ENCODE data around the gene DPYD.
"Not testable (repeated sequence)": the region's sequence is repeated elsewhere in the genome, so short reads cannot be mapped to it uniquely, and the experiment has no call there.

The DPYD gene

DNA sequence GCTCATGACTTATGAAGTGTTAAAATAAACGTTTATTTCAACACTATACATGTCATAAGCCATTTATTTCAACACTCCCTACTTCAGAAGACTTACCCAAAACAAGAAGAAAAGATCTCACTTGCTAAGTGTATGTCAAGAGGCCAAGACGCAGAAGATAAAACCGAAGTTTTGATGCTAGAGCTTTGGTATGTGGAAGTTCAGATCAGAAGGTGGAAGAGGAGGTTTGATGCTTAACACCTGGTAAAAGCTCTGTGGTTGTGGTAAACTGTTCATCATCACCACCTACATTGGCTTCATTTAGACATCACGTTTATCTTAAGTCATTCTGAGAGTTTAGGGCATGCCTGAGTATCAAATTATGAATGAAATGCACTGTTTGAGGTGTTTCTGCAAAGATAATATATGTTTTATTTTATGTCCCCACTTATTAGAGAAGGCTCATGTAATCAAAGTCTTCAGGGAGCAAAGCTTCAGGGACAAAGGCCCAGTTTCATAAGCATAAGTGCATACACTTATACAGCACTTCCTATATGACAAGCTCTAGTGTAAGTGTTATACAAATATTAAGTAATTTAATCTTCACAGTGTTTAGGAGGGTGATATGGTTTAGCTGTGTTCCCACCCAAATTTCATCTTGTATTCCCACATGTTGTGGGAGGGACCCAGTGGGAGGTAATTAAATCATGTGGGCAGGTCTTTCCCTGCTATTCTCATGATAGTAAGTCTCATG, 665.9 kb downstream of the DPYD start:
- DNase-seq, result no peak

DNA sequence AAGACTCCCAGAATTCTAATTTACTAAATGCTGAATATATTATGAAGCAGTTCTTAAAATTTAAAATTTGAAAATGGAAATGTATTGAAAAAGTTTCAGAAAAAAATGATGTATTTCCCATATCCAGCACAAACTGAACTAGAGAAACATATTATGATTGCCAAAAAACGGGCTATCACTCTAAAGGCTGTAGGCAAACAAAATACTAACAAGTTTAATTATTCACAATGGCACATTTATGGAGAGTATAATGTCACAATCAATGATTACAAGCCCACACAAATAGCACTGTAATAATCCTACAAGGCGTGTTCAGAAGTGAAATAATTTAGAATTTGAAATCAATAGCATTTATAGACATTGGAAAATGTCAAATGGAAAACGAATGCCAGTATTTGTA, 667.9 kb downstream of the DPYD start:
- no peak for DNase-seq

GRCh38 chr1:97252076-97252475, 668.8 kb downstream of the DPYD start:
- no peak for DNase-seq

DNA sequence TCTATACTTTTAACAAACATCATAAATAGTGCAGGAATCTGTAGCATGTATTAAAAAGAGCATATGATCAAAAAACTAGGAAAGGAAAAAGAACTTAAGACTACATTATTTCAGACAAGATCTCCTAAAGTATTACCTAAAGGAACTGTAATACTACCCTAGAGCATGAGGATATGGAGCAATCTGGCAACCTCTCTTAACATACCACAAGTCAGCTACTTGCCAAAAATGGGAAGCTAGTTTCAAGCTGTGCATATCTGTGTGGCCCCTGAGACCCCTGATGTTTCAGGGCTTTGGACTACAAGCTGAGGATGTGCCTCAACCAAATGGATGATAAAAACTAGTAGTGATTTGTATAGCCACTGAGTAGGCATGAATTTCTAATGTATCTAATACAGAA, 673.6 kb downstream of the DPYD start:
- DNase-seq, result no peak

GRCh38 chr1:97245682-97246081, 675.2 kb downstream of the DPYD start:
- no peak for DNase-seq

DNA sequence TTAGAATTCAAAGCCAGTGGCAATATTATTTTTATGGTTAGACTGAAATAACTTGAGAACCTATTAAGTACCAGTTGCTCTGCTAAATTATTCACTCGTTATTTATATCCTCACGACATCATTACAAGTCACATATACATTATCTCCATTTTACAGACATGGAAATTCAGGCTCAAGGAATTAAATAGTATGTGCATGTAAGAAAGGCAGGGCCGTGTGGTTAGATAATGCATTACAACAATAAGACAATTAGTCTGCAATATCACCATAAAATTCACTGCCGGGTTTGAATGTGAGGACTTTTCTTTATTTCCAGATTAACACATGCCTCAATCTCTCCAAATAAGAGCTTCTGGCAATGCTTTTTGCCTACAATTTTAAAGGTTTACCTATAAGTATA, 675.8 kb downstream of the DPYD start:
- no peak for DNase-seq

- DNase-seq, result no peak
Measured at GRCh38 chr1:97243973-97244560, 676.8 kb downstream of the DPYD start.

GRCh38 chr1:97238816-97239215, 682.0 kb downstream of the DPYD start:
- no peak for DNase-seq

- DNase-seq, result not testable (repeated sequence)
Measured at GRCh38 chr1:97231354-97231753, 689.5 kb downstream of the DPYD start.

DNA sequence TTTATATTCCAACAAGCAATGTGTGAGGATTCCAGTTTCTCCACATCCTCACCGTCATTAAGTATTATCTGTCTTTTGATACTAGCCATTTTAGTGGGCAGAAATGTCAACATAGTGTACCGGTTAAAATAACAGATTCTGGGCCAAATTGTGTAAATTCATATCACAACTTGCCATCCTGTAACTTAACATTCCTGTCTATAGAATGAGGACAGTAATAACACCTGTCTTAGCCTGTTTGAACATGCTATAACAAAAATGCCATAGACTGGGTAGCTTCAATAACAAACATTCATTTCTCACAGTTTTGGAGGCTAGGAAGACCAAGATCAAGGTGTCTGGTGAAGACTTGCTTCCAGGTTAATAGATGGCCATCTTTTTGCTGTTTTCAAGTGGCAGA, 708.2 kb downstream of the DPYD start:
- DNase-seq, result no peak

- DNase-seq, result no peak
Measured at GRCh38 chr1:97210307-97210706, 710.5 kb downstream of the DPYD start.

DNA sequence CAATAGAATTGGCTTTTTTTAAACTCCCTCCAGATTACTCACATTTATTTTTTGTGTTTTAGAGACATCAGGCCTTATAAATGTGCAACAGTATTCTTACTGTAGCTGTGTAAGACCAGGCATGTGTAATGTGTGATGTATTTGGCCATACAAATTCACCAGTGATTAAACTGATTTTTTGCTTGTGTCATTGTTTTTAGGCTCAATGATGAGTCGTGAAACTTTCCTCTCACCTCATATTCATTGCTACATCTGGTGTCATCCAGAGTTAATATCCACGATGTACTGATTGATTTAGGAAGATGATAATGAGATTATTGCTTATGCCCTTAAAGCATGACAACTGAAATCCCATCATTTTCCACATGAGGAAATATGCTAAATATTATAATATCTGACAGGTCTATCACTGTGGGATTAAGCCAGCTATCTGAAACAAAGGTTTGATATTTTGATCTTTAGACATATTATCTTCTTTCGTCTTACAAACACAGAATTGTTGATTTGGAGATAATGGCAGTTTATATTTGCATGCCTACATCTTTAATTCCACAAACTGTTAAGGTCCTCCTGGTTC, 711.4 kb downstream of the DPYD start:
- no peak for DNase-seq

DNA sequence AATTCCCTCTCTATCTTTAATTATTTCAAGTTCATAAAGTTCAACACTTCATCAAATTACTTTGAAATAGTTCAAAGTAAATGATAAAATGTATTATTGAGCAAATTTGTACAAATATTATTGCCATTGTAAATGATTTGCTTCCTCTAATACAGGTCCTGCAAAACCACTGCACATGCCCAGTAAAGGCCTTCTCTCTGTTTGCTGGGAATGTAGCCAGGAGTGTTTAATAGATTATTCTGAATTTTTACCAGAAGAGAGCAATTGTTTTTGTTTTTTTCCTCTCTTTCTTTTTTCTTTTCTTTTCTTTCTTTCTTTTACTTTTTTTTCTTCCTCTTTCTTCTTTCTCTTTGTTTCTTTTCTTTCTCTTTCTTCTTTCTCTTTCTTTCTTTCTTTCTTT, 713.0 kb downstream of the DPYD start:
- no peak for DNase-seq

DNA sequence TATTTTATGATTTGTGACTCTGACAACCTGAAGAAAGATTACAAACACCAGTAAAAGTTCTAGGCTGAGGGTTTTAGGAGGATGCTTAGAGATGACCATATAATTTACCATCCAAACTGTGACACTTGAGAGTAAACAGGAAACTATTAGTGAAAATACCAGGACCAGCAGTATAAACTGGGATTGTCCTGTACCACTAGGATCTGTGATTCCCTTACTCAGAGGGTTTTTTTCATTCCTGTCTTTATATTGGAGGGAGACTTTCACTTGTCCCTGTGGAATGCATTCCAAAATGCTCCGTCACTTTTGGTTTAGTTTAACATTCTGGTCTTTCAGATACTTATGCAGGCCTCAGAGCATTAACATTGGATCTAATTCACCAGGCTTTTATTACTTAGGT, 716.4 kb downstream of the DPYD start:
- DNase-seq, result no peak

GRCh38 chr1:97202481-97203380, 718.1 kb downstream of the DPYD start:
- no peak for DNase-seq

GRCh38 chr1:97201641-97202040, 719.2 kb downstream of the DPYD start:
- DNase-seq, result no peak

DNA sequence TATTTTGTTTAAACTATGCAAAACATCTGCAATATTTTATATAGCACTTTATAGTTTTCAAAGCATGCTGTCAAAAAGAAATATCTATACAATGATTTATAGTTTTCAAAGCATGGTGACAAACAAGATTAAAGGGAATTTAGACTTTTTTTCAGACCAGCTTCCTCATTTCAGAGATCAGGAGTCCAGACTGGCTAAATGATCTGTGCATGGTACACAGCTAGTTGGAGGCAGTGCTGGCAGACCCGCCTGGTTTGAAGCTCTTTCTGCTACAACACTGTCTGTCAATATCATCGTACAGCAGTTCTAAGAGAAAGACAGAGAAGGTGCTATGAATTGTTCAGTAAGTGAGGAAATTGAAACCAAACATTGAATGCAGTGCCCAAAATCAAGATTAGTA, 720.2 kb downstream of the DPYD start:
- no peak for DNase-seq

DNA sequence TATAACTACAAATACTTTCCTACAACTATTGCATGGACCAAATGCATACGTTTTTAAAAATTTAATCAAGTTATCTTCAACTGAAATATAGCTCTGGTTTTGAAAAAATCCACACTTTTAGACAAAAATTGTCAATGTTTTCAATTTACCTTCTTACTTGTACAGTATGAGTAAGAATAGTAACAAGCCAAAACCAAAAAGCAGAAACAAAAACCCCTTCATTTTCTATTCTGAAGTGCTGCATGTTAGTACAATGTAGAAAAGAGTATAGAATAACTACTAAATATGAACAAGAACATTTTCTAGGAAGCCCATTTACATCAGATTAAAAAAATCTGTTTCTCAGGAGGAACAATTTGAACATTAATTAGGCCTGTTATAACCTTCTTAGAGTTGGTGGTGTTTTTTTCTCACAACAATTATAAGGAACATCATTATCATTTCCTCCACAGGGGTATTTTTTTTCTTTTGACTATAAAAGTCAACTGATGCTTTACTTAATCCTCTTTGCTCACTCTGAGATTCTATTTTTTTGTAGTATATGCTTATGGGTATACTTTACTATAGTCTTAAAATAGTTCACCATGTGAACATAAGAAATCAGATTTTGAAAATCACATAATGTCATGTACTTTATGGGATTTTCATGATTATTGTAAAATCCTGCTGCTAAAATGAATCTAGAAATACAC, 723.9 kb downstream of the DPYD start:
- DNase-seq, result no peak

DNA sequence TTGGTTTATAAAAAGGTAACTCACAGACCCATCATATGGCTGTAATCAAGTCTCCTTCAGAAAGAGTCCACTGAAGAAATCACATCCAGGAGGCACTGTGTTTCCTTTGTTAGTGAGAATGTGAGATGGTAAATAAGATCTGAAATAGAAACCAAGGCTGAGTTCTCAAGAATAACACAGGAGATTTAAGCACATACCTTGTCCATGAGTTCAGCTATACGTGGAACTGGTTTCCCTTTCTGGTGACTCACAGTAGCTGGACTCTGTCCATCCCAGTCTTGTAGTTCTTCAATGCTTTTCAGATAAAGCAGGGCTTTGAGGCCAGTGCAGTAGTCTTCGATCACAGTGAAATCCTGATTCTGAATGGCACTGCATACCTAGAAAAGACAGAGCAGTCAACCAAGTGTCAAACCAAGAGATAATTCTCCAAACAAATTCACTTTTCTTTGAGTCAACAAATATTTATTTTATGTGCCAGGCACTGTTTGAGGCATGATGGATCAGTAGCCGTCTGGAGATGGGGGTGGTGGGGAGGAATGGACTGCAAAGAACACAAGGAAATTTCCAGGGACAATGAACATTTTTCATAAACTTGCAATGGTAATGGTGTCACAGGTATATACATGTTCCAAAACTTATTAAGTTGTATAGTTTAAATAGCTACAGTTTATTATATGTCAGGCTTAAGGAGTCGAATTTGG, 727.8 kb downstream of the DPYD start:
- DNase-seq, result no peak

DNA sequence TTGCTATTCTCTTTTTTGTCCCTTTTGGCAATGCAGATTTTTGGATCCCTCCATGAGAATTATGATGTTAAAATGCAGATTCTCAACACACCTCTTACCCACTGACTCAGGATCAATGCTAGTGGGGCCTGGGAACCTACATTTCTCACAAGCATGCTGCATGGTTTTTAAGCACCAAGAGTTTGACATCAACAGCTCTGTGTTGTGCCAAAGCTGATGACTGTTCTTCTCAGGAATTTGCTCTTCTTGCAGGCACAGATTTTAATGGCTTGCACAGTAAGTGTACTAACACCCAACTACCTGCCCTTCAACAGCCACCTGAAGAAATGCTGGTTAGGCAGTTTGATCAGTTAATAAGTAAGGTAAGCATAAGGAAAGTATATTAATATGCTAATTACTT, 730.5 kb downstream of the DPYD start:
- DNase-seq, result no peak

DNA sequence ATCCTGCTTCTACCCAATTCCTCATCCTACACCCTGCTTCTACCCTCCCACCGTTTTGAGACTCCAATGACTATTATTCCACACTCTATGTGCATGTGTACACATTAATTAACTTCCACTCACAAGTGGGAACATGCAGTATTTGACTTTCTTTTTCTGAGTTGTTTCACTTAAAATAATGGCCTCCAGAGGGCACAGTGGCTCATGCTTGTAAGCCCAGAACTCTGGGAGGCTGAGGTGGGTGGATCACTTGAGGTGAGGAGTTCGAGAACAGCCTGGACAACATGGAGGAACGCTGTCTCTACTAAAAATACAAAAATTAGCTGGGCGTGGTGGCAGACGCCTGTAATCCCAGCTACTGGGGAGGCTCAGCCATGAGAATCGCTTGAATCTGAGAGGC, 734.5 kb downstream of the DPYD start:
- no peak for DNase-seq

- DNase-seq, result no peak
Measured at GRCh38 chr1:97174039-97174704, 746.7 kb downstream of the DPYD start.
